Measurements from ENCODE around the gene PTGDS. TPM values are rescaled to one million over a fixed set of nuclear protein-coding genes. Genes with fewer than 3 reads are reported as not detected.

PTGDS gene
- total RNA-seq, 1 experiment from 2014 or later, result 3.6 TPM

- Histone ChIP-seq H2BK120ac (ENCODE audit: low read depth, low read length, poor library complexity, severe bottlenecking) (no peak overlapping the region), H3K79me2 (ENCODE audit: insufficient read depth, low read length) (no peaks in the 10 kb centered on the region), H3K4me1 (ENCODE audit: insufficient read depth, low read length) (no peaks in the 10 kb centered on the region; the same call in 1 of the 2 replicates), H3K23ac (ENCODE audit: insufficient read length, low read depth, low read length) (no peak overlapping the region), H4K8ac (replicated peaks; ENCODE audit: insufficient read length, low read depth, low read length) (no peak overlapping the region), H3K56ac (ENCODE audit: insufficient read length, low read depth, low read length) (no peak overlapping the region), H3K9ac (ENCODE audit: extremely low read depth, insufficient read length, low read length) (no peak overlapping the region), H4K5ac (ENCODE audit: insufficient read length, low read depth, low read length) (no peak overlapping the region), H2BK5ac (ENCODE audit: insufficient read length, low read length) (no peak overlapping the region), H3K27me3 (ENCODE audit: insufficient read depth, low read length) (no peaks in the 10 kb centered on the region), H3K4ac (ENCODE audit: low read depth, low read length) (no peak overlapping the region), H2BK15ac (ENCODE audit: low read depth, low read length) (no peak overlapping the region), H2AFZ (ENCODE audit: low read length) (no peak overlapping the region), H2BK12ac (ENCODE audit: insufficient read length, low read depth, low read length) (no peak overlapping the region), H3K79me1 (ENCODE audit: insufficient read depth, low read depth, low read length, poor library complexity, severe bottlenecking) (no peaks in the 10 kb centered on the region), H4K91ac (ENCODE audit: insufficient read length, low read depth, low read length) (no peak overlapping the region), H3K18ac (ENCODE audit: insufficient read length, low read depth, low read length) (no peak overlapping the region), H3T11ph (ENCODE audit: low read length) (no peak overlapping the region), H3K4me2 (ENCODE audit: insufficient read depth, insufficient read length, low read length) (no peak overlapping the region), H3K9me3 (ENCODE audit: control insufficient read depth, low read depth, low read length) (no peaks in the 10 kb centered on the region), H3K27ac (ENCODE audit: insufficient read length, low read depth, low read length) (no peak overlapping the region), H2BK20ac (ENCODE audit: low read depth, low read length, poor library complexity, severe bottlenecking) (no peak overlapping the region), H3K23me2 (ENCODE audit: insufficient read length, low read depth, low read length, poor library complexity, severe bottlenecking) (peaks cover 9% of the 10 kb centered on the region), H3K14ac (ENCODE audit: insufficient read depth, low read length) (no peak overlapping the region; the same call in 1 of the 2 replicates), H4K20me1 (ENCODE audit: control insufficient read depth, insufficient read depth, insufficient read length) (no peaks in the 10 kb centered on the region), H2AK5ac (ENCODE audit: insufficient read length, low read length) (no peak overlapping the region)
- H3K4me3 Mint-ChIP-seq, result no peak overlapping the region
- WGBS (ENCODE audit: extremely low coverage, insufficient read length, low lambda C conversion rate), result no CpG with 5 or more reads among the region's 29 CpGs
- no peak for DNase-seq
- H3K9me3 Mint-ChIP-seq, result no peaks in the 10 kb centered on the region
- TF ChIP-seq CTCF (conservative IDR thresholded peaks at IDR 0.05), result no peak
- H3K27me3 Mint-ChIP-seq (ENCODE audit: low read depth), result peaks cover 6% of the 10 kb centered on the region
- H3K36me3 Mint-ChIP-seq (ENCODE audit: insufficient read depth in 1 of 3, low read depth in 3 of 3), result no peaks in the 10 kb centered on the region
- peaks cover 2 to 8% of the 10 kb centered on the region in 2 experiments for H3K4me1 Mint-ChIP-seq
- H3K27ac Mint-ChIP-seq, result no peak overlapping the region
Measured at GRCh38 chr9:136973618-136974617, 3.4 kb upstream of the PTGDS start.
